Fibroblast of the aortic adventitia (primary cell): ENCODE data around the gene CUX1. TPM values are rescaled to one million over a fixed set of nuclear protein-coding genes. Genes with fewer than 3 reads are reported as not detected.
"Not testable (repeated sequence)": the region's sequence is repeated elsewhere in the genome, so short reads cannot be mapped to it uniquely, and the experiment has no call there.

Source experiments
- DNase-seq: peaks from one replicate; pipeline ENCODE4 v3.0.0-alpha.2; 2010; ENCODE audit warnings: low read depth
- H3K4me3 ChIP-seq: 2 replicates; pipeline ENCODE4 v1.5.1; 2011; ENCODE audit warnings: low read depth, mild to moderate bottlenecking, control low read depth, low read length, moderate library complexity
- CTCF ChIP-seq: IDR thresholded peaks from 2 replicates; pipeline ENCODE4 v1.5.1; 2011; ENCODE audit warnings: mild to moderate bottlenecking, low read length, control low read depth, inconsistent platforms; ENCODE audit not compliant: insufficient read depth
- total RNA-seq: library from RNA; depleted of rRNA; stranded (reverse); fragments of >200 nt; gene quantifications from 2 replicates; pipeline ENCODE4 v1.2.3, GENCODE V29; 2012; ENCODE audit warnings: low replicate concordance

The CUX1 gene
- total RNA-seq, 1 donor = 44.2 TPM

GRCh38 chr7:101922631-101923601, 105.5 kb downstream of the CUX1 start:
- no peak for TF ChIP-seq CTCF
- peak; percentile 81 for DNase-seq
- H3K4me3 ChIP-seq = no peak overlapping the region

- DNase-seq = no peak
- H3K4me3 ChIP-seq = no peak overlapping the region
- TF ChIP-seq CTCF = no peak
Observed at GRCh38 chr7:101923602-101923985, 106.2 kb downstream of the CUX1 start.

DNA sequence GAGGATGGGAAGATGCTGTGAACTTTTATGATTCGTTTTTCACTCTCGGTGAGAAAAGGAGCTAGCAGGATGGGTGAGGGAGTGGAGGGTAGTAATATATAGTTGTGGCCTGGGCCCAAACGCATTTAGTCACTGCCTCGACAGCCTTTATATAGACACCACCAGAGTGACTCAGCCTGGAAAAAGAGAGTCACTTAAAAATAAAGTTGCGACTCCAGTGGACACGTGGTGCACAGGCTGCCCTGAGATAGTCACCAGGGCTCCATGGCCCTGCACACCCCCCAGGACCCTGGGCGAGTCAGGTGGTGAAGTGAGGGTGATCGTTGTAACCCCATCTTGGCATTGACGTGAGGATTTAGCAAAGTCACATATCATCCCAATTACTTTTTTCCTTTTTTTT, 106.7 kb downstream of the CUX1 start:
- no peak for TF ChIP-seq CTCF
- peak; percentile 79 for DNase-seq
- no peak overlapping the region for H3K4me3 ChIP-seq

DNA sequence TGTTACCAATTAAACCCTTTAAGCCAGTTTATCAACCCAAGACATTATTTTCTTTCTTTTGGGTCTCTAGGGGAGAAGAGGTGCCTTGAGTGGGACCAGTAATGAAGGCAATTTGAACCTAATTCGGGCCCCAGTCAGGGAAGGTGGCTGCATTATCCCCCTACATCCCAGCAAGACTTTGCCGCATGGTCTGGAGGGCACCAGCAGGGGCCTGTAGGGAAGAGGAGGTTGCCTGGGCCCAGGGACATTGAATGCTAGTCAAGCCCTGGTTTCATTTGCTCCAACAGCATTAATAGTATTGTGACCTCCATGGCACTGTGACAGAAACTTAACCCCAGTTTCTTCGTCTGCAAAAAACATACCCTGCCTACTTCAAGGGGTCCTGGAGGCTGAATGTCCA, 108.8 kb downstream of the CUX1 start:
- H3K4me3 ChIP-seq = no peak overlapping the region
- DNase-seq = no peak
- no peak for TF ChIP-seq CTCF

DNA sequence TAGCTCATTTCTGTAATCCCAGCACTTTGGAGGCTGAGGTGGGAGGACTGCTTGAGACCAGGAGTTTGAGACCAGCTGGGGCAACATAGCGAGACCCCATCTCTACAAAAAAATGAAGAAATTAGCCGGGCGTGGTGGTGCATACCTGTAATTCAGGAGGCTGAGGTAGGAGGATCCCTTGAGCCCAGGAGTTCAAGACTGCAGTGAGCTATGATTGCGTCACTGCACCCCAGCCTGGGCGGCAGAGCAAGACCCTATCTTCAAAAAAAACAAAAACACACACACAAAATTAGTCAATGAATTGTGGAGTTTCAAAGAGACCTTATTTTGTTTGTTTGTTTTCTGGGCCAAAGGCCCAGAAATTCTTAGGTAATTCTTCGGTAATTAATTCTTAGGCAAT, 110.0 kb downstream of the CUX1 start:
- DNase-seq = no peak
- no peak overlapping the region for H3K4me3 ChIP-seq
- no peak for TF ChIP-seq CTCF

- TF ChIP-seq CTCF = no peak
- no peak for DNase-seq
- H3K4me3 ChIP-seq = no peak overlapping the region
Observed at GRCh38 chr7:101927802-101928201, 110.4 kb downstream of the CUX1 start.

DNA sequence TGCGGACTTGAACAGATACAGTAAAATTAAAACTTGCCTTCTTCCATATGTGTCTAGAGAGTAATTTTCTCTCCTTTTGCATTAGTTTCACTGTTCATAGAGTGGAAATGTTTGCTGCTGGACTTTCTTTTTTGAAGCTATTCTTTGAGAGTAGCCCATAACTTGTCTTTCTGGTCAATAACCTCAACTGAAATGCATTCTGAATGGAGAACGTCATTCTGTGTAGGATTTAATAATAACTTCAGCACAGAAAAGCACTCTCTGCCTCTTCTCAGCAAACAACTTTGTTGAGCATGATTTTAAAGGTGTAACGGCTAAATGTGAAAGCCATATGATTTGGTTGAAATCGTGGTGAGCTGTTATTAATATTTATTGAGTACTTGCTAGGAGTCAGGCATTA, 111.8 kb downstream of the CUX1 start:
- no peak for DNase-seq
- no peak overlapping the region for H3K4me3 ChIP-seq
- TF ChIP-seq CTCF = no peak

DNA sequence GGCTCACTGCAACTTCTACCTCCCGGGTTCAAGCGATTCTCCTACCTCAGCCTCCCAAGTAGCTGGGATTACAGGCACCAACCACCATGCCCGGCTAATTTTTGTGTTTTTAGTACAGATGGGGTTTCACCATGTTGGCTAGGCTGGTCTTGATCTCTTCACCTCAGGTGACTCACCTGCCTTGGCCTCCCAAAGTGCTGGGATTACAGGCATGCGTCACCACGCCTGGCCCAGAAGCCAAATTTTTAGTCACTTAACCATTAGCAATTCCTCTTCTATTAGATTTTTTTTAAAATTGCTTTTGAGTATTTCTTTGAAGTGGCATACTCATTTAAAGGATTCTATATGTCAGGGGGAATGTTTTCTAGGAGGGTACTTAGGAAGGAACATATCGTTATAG, 112.5 kb downstream of the CUX1 start:
- not testable (repeated sequence) for DNase-seq, H3K4me3 ChIP-seq
